ENCODE data around the gene DCTPP1. TPM values are rescaled to one million over a fixed set of nuclear protein-coding genes. Genes with fewer than 3 reads are reported as not detected.
"Not testable (repeated sequence)": the region's sequence is repeated elsewhere in the genome, so short reads cannot be mapped to it uniquely, and the experiment has no call there.

DCTPP1 gene
- total RNA-seq, 1 donor from 2014 or later = 62.1 TPM

- Mint-ChIP-seq H3K9me3 (no peaks in the 10 kb centered on the region), H3K4me3 (no peak overlapping the region), H3K27ac (no peak overlapping the region), H3K4me1 (ENCODE audit: unreplicated experiment) (no peaks in the 10 kb centered on the region), H3K36me3 (no peaks in the 10 kb centered on the region), H3K27me3 (no peaks in the 10 kb centered on the region)
- no peak for TF ChIP-seq CTCF (conservative IDR thresholded peaks at IDR 0.05)
- DNase-seq (ENCODE audit: extremely low spot score, unreplicated experiment) = no peak
Measured at GRCh38 chr16:30473231-30474073, 43.6 kb upstream of the DCTPP1 start.

- Mint-ChIP-seq H3K4me3 (no peak within 1 kb of the TSS), H3K27ac (no peak within 1 kb of the TSS), H3K36me3 (no peaks in the 10 kb centered on the region), H3K9me3 (no peaks in the 10 kb centered on the region), H3K27me3 (no peaks in the 10 kb centered on the region), H3K4me1 (ENCODE audit: unreplicated experiment) (no peaks in the 10 kb centered on the region)
- no peak for DNase-seq (ENCODE audit: extremely low spot score, unreplicated experiment)
- TF ChIP-seq CTCF (conservative IDR thresholded peaks at IDR 0.05) = no peak
Measured at GRCh38 chr16:30472328-30472942, 42.6 kb upstream of the DCTPP1 start, which contains the start of gene ITGAL. Gene ITGAL, plus strand, starts transcription at chr16:30472742. Its CDS starts 96 bp downstream, at chr16:30472838.

- DNase-seq (ENCODE audit: extremely low spot score, unreplicated experiment) = no peak
- H3K9me3 Mint-ChIP-seq = no peaks in the 10 kb centered on the region
- no peak overlapping the region for H3K4me3 Mint-ChIP-seq
- TF ChIP-seq CTCF (conservative IDR thresholded peaks at IDR 0.05) = no peak
- H3K4me1 Mint-ChIP-seq (ENCODE audit: unreplicated experiment) = no peaks in the 10 kb centered on the region
- H3K27ac Mint-ChIP-seq = no peak overlapping the region
- no peaks in the 10 kb centered on the region for H3K27me3 Mint-ChIP-seq
- no peaks in the 10 kb centered on the region for H3K36me3 Mint-ChIP-seq
Measured at GRCh38 chr16:30470632-30470995, 40.8 kb upstream of the DCTPP1 start.

- no peak for TF ChIP-seq CTCF (conservative IDR thresholded peaks at IDR 0.05)
- Mint-ChIP-seq H3K36me3 (no peaks in the 10 kb centered on the region), H3K27ac (no peak overlapping the region), H3K4me3 (no peak overlapping the region), H3K9me3 (no peaks in the 10 kb centered on the region), H3K27me3 (no peaks in the 10 kb centered on the region), H3K4me1 (ENCODE audit: unreplicated experiment) (no peaks in the 10 kb centered on the region)
- DNase-seq (ENCODE audit: extremely low spot score, unreplicated experiment) = no peak
Measured at GRCh38 chr16:30470170-30470512, 40.3 kb upstream of the DCTPP1 start.

GRCh38 chr16:30464078-30464477 is 34.2 kb upstream of the DCTPP1 start:
- Mint-ChIP-seq H3K36me3 (no peaks in the 10 kb centered on the region), H3K9me3 (no peaks in the 10 kb centered on the region), H3K4me3 (no peak overlapping the region), H3K27me3 (no peaks in the 10 kb centered on the region), H3K4me1 (ENCODE audit: unreplicated experiment) (no peaks in the 10 kb centered on the region), H3K27ac (no peak overlapping the region)
- DNase-seq (ENCODE audit: extremely low spot score, unreplicated experiment) = no peak
- TF ChIP-seq CTCF (conservative IDR thresholded peaks at IDR 0.05) = no peak

- H3K4me3 Mint-ChIP-seq; H3K27me3 Mint-ChIP-seq; H3K36me3 Mint-ChIP-seq; H3K4me1 Mint-ChIP-seq (ENCODE audit: unreplicated experiment); H3K27ac Mint-ChIP-seq; H3K9me3 Mint-ChIP-seq; DNase-seq (ENCODE audit: extremely low spot score, unreplicated experiment): not testable (repeated sequence)
Measured at GRCh38 chr16:30461426-30461825, 31.6 kb upstream of the DCTPP1 start.

All from type B pancreatic cell (in vitro differentiated cells).